GM18868 (cell line): ENCODE results near the gene HGF.

Source experiments
- ATAC-seq: cut with Tn5 transposase; IDR thresholded peaks from one replicate; pipeline ENCODE4 v1.9.1; 2021; ENCODE audit warnings: mild to moderate bottlenecking, moderate library complexity; ENCODE audit not compliant: unreplicated experiment

The HGF gene

DNA sequence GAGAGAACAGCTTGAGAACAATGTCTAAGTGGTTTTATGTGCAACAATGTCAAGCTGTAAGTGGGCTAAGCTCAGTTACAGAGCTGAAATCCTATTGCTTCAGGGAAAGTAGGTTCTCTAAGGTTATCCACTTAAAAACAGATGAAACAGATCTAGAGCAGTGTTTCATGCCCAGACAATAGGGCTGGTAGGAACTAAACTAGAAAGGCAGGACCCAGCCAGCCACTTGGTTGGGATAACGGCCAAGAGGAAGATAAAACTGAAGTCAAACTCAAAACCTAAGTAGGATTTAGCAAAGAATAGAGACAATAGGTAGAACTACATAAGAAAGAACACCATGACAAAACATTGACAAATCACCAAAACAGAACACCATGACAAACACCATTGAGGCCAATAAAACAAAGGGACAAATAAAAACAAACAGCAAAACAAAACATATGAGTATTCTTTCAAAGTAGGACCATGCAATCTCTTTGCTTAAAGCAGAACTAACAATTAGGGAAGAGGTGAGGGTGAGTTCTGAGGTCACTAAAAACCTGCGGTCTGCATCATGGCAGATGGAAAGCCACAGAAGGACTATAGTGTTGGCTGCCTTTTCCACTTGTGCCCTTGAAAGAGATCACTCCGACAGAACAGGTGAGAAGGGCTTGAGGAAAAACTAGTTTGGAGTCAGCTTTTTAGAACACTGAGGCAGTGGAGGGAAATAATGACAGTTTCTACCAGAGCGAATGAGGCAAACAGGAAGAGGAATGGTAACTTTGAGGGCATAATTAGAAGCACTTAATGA is 81.0 kb downstream of the HGF start:
- no peak for ATAC-seq

DNA sequence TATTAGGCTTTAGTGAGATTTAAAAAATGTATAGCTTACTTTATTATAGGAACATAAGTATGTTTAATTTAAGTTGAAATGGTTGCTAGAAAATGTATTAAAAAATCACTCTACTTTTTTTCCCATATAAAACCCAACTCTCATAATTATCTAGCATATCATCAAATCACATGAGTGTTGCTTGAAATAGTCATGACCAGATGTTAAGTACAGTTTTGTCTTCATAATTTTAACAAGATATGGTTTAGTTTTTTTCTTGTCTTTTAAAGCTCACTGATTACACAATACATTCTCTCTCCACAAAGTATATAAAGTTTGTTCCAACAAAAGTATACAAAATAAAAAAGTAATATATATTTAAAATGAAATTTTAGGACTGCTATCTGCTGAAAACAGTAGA is 82.8 kb downstream of the HGF start:
- ATAC-seq = no peak

DNA sequence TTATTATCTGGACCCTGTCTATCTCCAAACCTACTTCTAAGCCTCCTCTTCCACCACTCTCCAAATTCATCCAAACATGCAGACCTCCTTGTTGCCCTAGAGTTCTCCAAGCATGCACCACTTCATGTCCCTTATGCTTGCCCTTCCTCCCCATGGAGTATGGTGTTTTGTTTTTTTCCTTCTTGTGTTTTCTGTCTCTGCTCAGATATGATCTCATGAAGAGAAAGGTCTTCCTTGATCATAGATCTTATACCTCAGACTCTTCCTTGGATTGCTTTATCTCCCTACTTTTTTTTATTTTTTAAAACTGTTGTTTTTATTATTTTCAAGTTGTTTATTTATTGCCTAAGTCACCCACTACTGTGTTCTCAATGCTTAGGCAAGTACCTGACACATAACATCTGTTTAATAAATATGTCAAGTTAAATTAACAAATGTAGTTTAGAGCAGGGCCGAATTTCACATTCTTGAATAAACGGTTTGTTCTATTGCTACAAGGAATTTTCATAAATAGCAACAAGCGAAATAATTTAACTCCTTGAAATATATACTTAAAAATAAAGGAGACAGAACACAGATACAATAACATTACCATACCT is 84.5 kb downstream of the HGF start:
- peak; percentile 26 for ATAC-seq

DNA sequence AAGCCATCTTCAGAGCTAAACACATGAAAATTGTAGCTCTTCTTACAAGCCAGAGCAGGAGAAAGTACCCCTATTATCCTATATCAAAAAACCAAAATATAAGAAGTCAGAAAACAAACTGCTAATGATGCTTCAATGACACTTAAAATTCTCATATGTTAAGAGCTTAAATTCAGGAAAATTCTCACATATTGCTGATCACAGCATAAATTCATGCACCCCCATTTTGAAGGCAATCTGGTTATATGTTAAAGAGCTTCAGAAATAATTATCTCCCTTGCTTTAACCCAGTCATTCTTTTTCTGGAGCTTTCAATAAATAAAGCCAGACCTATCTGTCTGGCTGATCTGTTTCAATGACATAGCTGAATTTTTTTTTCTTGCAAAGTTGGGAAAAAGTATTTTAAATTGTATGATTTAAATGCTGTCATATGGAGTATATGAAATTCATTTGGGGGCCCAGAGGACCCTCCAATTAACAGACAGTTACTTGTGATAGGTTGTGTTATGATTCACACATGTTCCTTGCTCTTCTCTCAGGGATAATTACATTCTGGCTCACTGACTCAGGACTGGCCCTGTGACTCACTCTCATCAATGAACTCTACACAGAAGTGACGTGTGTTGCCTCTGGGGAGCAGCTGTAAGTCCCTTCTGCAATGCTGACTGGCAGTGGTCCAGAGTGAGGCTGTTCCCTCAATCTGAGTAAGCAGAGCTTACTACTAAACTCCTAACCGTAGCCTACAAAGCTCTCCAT is 85.2 kb downstream of the HGF start:
- ATAC-seq = peak; percentile 98

DNA sequence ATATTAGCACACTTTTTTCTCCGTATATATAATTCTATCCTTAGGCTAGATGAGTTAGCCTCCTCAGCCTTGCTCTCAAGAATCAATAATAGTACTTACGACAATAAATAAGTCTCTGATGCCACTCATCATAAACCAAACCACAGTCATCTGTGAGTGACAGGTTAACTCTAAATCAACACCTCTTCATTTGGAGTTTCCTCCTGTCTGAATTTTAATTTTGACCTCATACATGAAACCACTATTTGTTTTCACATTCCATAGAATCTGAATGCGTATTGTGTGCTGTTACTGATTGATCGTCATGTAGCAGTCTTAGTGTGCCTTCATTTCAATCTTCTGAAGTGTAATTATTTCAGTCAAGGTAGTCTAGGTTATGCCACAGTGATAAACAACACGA is 85.8 kb downstream of the HGF start:
- ATAC-seq = no peak

DNA sequence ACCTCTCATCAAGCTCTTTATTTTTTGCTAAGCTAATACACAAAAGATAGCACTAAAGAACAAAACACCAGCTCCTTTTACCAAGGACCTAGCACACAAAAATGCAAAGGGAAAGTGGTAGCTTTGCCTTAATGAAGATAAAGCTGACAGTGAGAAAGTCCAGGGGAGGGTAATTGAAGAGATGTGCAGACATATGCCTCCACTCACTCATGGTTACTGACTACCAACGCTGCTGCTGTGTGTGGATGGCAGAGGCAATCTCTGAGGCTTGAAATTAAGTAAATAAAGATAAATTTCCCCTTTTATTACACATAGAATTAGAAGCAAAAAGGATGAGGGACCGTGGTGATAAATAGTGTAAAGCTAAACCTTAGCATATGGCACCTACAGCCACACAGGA is 87.0 kb downstream of the HGF start:
- ATAC-seq = no peak

DNA sequence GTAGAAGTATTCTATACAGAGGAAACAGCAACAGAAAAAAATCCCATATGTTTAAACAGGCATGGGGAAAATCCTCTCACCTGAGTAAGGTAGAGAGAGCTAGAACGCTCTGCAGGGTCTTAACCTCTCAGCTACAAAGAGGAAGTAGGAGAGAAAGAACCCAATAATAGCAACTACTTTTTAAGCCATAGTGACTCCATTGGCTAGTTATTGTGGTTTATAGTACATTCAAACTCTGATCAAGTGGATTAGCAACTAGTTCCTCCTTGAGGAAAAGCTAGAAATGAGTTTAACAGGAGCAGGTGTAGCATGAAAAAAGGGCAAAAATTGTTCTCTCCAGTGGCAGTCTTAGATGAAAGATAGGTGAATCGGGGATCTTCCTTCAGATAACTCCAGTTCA is 89.7 kb downstream of the HGF start:
- peak; percentile 34 for ATAC-seq

DNA sequence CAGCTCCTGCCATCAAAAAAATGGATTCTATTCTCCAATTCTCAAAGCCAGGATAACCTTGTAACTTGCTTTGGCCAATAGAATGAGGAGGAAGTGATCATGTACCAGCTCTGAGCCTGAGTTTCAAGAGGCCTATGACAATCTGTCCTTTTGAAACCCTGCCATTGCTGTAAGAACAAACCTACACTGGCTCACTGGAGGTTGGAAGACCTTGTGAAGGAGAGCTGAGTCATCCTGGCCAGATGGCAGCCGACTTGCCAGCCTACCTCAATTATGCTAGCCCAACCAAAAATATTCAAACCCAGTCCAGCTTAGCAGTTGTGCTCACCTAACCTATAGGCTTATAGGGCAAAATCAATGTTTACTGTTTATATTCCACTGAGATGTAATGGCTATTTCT is 93.0 kb downstream of the HGF start:
- ATAC-seq = peak; percentile 49

DNA sequence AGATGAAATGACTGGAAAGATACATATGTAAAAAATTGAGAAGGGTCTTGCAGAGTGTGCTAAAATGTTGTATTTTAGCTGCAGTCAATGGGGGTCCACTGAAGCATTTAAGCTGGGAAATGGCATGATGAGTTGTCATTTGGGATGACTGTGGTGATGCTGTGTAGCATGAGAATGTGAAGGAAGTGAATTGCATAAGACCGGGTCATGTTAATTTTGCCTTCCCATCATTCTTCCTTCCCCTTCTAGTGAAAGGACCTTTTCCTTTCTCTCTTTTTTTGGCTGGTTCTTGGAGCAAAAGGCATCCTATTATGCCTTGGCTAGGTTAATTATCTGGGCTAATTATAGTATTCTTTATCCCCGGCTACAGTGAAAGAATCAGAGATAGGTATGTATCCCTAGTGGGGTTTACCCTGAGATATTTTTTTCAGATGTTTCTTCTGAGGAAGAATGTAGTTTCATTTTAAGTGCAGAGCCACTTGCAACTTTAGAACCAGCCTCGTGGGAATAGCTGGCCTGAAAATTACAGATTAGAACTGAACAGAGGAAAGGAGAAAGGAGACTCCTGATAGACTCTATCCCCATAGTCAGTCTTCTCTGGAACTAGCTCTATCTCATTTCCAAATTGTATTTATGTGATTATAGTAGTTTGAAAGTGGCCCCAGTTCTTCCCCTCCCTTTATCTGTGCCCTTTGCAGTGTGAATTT is 93.6 kb downstream of the HGF start:
- ATAC-seq = peak; percentile 45

DNA sequence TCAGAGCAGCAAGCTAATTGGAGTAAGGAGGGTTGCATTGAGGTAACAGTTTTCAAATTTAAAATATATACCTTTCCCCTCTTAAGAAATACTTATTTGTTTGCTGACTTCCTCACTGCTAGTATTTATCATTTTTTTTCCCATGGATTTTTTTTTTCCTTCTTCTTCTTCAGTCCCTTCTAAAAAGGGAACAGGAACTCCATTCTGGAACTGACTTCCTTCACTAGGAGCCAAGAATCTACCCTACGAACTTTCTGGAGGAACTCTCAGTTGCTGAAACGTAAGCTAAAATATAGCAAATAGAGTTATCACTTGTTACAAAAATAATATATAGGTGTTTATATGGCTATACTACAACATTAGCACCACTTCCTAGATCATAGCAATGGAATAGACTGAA is 95.4 kb downstream of the HGF start:
- no peak for ATAC-seq

DNA sequence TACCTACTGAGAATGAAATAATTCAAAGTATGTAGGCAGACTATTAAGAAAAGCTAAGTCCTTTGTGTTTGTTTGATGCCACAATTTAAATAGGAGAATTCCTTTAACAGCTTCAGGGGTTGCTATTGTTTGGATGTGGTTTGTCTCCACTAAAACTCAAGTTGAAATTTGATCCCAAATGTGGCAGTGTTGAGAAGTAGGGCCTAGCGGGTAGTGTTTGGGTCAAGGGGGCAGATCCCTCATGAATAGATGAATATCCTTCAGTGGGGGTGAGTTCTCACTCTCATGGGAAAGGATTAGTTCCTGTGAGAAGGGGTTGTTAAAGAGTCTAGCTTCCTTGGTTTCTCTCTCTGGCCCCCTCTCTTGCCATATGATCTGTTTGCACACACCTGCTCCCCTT is 97.0 kb downstream of the HGF start:
- no peak for ATAC-seq

DNA sequence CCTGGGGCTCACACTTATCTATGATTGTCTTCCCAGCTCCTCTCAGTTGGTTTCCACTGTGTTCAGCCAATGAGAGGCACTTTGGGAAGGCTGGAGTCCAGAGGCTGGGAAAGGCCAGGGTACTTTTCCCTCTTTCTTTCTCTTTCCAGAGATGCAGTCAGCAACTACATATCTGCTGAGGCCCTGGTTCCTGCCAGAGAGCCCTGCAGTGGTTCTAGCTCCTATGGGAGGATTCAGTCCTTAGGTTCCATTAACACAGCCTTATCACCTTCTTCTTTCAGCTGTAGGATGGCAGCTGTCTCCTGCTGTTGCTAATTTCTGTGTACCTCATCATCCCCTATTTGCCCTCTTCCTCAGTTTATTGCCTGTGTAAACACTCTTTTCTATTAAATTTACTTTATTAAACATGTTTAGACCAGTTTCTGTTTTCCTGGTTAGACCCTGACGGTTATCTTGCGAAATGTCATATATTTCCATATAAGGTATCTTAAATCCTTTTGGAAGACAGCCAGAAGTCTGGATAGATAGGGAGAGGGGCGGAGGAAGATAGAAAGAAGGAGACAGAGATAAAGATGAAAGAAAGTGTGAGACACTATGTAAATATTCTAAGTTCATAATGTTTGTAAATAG is 100.3 kb downstream of the HGF start:
- no peak for ATAC-seq

DNA sequence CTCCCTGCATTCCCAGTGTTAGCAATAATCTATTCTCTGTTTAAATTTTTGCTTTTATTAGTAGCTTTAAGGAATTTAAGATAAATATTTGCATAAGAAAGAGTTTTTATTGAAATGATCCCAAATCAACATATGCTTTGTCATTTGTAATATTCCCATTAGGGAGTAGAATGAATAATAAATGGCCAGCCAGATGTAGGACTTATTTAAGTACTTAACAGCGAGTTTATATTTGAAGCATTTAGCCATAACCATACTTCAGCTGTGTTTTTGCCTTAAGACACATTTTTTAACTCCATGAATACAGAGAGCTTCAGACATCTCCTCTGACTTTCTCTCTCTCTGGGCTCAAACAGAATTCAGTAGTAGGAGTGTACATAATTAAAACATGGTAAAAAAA is 103.6 kb downstream of the HGF start:
- ATAC-seq = no peak

DNA sequence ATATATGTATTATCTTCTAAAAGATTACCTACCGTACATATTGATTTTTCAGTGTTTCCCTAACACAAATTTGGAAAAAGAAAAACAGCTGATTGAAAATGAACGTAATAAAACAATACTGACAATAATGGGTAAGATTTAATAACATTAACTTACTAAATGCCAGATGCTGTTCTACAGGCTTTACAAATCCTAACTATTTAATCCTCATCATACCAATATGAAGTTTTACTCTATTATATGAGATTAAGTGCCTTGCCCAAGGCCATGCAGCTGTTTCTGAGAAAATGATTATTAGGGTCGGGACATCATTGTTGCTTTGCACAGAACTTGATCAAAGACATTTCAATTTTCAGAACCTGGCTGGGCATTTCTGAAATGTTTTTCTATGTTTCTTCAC is 104.6 kb downstream of the HGF start:
- no peak for ATAC-seq

DNA sequence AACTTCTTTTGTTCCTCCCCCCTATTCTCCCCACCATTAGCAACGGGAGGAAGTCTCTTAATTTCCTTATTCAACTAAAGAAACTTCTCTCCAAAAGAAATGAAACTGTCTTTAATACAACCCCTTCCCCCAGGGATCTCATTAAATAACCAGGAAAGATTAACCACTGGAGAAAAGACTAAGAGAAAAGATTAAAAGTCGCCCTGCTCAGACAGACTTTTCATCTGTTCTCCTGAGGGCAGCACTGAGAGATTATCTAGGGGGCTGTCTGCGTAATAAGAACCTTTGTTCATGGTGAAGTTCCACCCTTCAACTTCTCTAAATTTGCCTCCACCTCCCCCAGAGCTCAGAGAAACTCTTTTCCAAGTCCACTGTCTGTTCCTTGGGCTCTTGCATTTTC is 105.5 kb downstream of the HGF start:
- ATAC-seq = no peak

DNA sequence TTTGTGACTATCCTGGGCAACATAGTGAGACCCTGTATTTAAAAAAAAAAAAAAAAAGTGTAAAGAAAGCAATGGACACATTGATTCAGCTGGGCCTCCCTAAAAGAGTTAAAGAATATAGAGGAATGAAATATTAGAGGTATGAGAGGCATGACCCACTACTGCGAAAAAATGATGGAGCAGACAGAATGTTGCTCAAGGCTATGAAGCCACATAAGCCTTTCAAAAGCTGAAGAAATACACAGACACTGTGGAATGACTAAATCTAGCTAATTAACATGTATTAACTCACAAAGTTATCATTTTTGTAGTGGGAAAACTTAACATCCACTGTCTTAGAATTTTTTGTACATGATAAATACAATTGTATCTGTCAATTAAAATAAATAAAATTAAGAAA is 107.3 kb downstream of the HGF start:
- ATAC-seq = no peak

DNA sequence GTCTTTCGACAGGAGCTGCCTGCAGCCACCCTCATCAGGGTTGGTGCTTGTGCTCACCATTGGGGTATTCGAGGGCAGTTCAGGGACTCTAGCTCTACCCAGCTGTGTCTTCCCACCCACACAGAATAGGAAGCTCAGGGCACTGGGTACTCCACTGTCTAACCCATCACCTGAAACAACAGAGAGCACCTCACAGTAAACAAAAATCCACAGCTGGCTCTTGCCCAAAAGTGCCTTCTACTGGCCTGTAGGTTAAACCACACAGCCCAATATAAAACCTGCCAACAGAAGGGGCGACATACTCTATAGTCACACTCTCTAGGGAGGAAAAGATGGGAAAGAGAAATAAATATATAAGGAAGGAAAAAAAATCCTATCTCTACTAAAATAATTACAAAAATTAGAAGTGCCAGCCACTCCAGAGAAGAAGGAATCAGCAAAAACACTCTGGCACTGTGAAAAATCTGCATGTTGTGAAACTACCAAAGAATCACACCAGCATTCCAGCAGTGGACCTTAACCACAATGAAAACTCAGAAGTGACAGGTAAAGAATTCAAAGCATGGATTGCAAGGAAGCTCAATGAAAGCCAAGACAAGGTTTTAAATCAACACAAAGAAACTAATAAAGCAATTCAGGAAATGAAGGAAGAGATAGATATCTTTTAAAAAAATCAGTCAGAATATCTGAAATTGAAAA is 110.0 kb downstream of the HGF start:
- no peak for ATAC-seq

DNA sequence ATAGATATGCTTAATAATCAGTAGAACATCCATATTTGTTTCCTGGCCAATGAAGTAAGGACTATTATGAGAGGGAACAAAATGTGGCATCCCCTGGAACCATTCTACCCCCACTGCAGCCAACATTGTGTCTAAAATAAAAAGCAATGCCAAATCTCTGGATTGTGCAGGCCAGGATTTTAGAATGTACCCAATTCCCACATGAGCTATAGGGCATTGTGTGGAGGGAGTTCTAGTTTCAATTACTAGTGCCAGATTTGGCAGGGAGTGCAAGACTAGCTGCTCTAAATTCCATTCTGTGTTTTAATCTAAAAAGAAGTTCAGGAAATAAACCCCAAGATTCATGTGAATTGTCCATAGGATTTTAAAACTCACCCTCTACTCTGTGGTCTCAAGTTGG is 112.3 kb downstream of the HGF start:
- ATAC-seq = no peak

DNA sequence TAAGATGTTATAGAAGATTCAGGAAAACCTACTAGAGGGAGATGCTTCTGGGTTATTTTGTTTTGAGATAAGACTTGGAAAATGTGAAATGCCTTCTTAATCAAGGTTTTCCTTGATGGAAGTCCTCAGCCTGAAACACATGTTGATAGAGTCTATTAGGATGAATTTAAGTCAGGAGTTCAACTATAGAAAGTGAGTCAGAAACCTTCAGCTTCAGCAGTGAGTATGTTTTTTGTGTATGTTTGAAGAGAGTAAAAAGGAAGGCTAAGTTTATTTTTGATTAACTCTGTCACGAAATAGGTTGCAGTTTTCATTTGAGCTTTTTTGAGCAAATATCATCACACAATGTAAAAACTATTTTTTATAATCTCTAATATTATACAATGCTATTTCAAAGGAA is 114.6 kb downstream of the HGF start:
- ATAC-seq = no peak

DNA sequence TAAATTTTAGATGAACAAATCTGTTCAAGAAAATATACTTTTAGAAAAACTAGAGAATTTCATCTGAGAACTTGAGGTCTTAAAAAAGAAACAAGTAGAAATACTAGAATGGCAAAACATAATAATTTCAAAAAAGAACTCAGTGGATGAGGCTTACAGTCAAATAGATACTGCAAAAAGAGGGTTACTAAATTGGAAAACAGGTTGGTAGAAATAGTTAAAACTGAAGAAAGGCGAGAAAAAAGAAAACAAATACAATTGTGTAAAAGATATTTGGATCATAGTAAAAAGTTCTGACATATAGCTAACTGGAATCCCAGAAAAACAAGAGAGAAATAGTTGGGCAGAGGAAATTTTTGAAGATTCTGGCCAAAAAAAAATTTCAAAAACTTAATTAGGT is 117.6 kb downstream of the HGF start:
- ATAC-seq = no peak
